IMR-90 (cell line): Measurements from ENCODE around the gene PARD3. TPM values are rescaled to one million over a fixed set of nuclear protein-coding genes. Genes with fewer than 3 reads are reported as not detected.

Experiments used
- ATAC-seq: fragments of 200-7000 bp; cut with Tn5 transposase; 2 replicates; pipeline ENCODE4 v1.9.1; 2020; ENCODE audit warnings: low read depth, mild to moderate bottlenecking, moderate library complexity
- BruUV-seq: library from RNA; stranded (reverse); fragments of 400-500 nt; replicated peaks from 2 replicates; lab custom pipeline; 2021; lab: Mats Ljungman, UMichigan
- CTCF ChIA-PET: fragments of 300-600 bp; formaldehyde crosslinking; extraction: SDS; loops from one replicate; lab custom pipeline; 2021; ENCODE audit warnings: antibody characterized with exemption; lab: Yijun Ruan, JAX
- POLR2A ChIA-PET: fragments of 300-600 bp; sonication (Branson Sonifier 250); formaldehyde crosslinking; loops from one replicate; lab custom pipeline; 2022; ENCODE audit warnings: antibody characterized with exemption; ENCODE audit not compliant: unreplicated experiment; lab: Charles Lee
- DNase-seq: peaks from one replicate; pipeline ENCODE4 v3.0.0; 2013
- H2AFZ ChIP-seq: replicated peaks from 2 replicates; pipeline ENCODE3; 2013; ENCODE audit warnings: low read length, mild to moderate bottlenecking; ENCODE audit not compliant: poor library complexity
- H2AK5ac ChIP-seq: 2 replicates; pipeline ENCODE4 v1.6.1; 2013; ENCODE audit warnings: low read depth, low read length, inconsistent platforms
- H2AK9ac ChIP-seq: replicated peaks from 2 replicates; pipeline ENCODE3; 2013; ENCODE audit warnings: mild to moderate bottlenecking, low read depth, low read length, moderate library complexity; ENCODE audit not compliant: poor library complexity
- H2BK120ac ChIP-seq: 2 replicates; pipeline ENCODE4 v1.6.1; 2013; ENCODE audit warnings: low read depth, low read length, inconsistent platforms
- H2BK15ac ChIP-seq: 3 replicates; pipeline ENCODE4 v1.6.1; 2013; ENCODE audit warnings: low read depth, low read length, inconsistent platforms
- H2BK20ac ChIP-seq: 2 replicates; pipeline ENCODE4 v1.6.1; 2013; ENCODE audit warnings: low read depth, mild to moderate bottlenecking, inconsistent platforms, low read length, moderate library complexity
- H2BK5ac ChIP-seq: 2 replicates; pipeline ENCODE4 v1.6.1; 2013; ENCODE audit warnings: mild to moderate bottlenecking, low read depth, low read length, inconsistent platforms; ENCODE audit not compliant: poor library complexity, severe bottlenecking
- H3K14ac ChIP-seq: replicated peaks from 2 replicates; pipeline ENCODE4 v1.6.1; 2013; ENCODE audit warnings: low read depth, low read length, inconsistent platforms
- H3K18ac ChIP-seq: 2 replicates; pipeline ENCODE4 v1.6.1; 2013; ENCODE audit warnings: low read depth, low read length, control low read depth
- H3K23ac ChIP-seq: 2 replicates; pipeline ENCODE4 v1.6.1; 2013; ENCODE audit warnings: low read depth, low read length, inconsistent platforms
- H3K27ac ChIP-seq: 2 replicates; pipeline ENCODE4 v1.5.1; 2013; ENCODE audit warnings: mild to moderate bottlenecking, control low read depth, low read length; ENCODE audit not compliant: insufficient read depth
- H3K27me3 ChIP-seq: 2 replicates; pipeline ENCODE4 v1.6.1; 2013; ENCODE audit warnings: low read length; ENCODE audit not compliant: control insufficient read depth, insufficient read depth
- H3K36me3 ChIP-seq: 2 replicates; pipeline ENCODE4 v1.6.1; 2013; ENCODE audit warnings: low read length, mixed read lengths; ENCODE audit not compliant: control insufficient read depth, insufficient read depth
- H3K4ac ChIP-seq: 2 replicates; pipeline ENCODE4 v1.6.1; 2013; ENCODE audit warnings: low read depth, low read length, inconsistent platforms
- H3K4me1 ChIP-seq: 2 replicates; pipeline ENCODE4 v1.6.1; 2013; ENCODE audit warnings: low read length, mixed read lengths; ENCODE audit not compliant: control insufficient read depth, insufficient read depth
- H3K4me2 ChIP-seq: 2 replicates; pipeline ENCODE4 v1.6.1; 2013; ENCODE audit warnings: low read depth, mild to moderate bottlenecking, control low read depth, low read length, moderate library complexity
- H3K4me3 ChIP-seq: 2 replicates; pipeline ENCODE4 v1.5.1; 2013; ENCODE audit warnings: low read depth, mild to moderate bottlenecking, control low read depth, low read length, moderate library complexity; ENCODE audit not compliant: insufficient read depth
- H3K56ac ChIP-seq: 2 replicates; pipeline ENCODE4 v1.6.1; 2013; ENCODE audit warnings: low read length, inconsistent platforms; ENCODE audit not compliant: insufficient read depth; ENCODE audit errors: extremely low read depth
- H3K79me1 ChIP-seq, 2 experiments: 2 replicates each; pipeline ENCODE4 v1.6.1; 2013; ENCODE audit warnings: low read length in 2 of 2, inconsistent platforms in 1 of 2, low read depth in 1 of 2
- H3K9ac ChIP-seq: 2 replicates; pipeline ENCODE4 v1.6.1; 2013; ENCODE audit warnings: low read depth, low read length, control low read depth
- H3K9me1 ChIP-seq: 2 replicates; pipeline ENCODE4 v1.6.1; 2013; ENCODE audit warnings: low read length, inconsistent platforms; ENCODE audit not compliant: insufficient read depth
- H3K9me3 ChIP-seq: 2 replicates; pipeline ENCODE4 v1.6.1; 2013; ENCODE audit warnings: low read length; ENCODE audit not compliant: control insufficient read depth, insufficient read depth
- H4K20me1 ChIP-seq: 2 replicates; pipeline ENCODE4 v1.6.1; 2013; ENCODE audit warnings: low read length, inconsistent platforms; ENCODE audit not compliant: insufficient read depth
- H4K5ac ChIP-seq: 2 replicates; pipeline ENCODE4 v1.6.1; 2013; ENCODE audit warnings: mild to moderate bottlenecking, low read depth, low read length, control low read depth
- H4K8ac ChIP-seq, 2 experiments: 2 replicates each; pipeline ENCODE4 v1.6.1; 2013; ENCODE audit warnings: low read depth in 2 of 2, low read length in 2 of 2, control low read depth in 1 of 2, inconsistent platforms in 1 of 2
- H4K91ac ChIP-seq: 2 replicates; pipeline ENCODE4 v1.6.1; 2013; ENCODE audit warnings: low read depth, low read length, inconsistent platforms; ENCODE audit not compliant: insufficient read depth
- BHLHE40 ChIP-seq: fragments of 150-350 bp; IDR thresholded peaks from 2 replicates; pipeline ENCODE4 v1.6.1; 2016; ENCODE audit warnings: mild to moderate bottlenecking, low read depth, low read length
- CEBPB ChIP-seq: IDR thresholded peaks from 2 replicates; pipeline ENCODE4 v1.6.1; 2012; ENCODE audit warnings: low read depth, low read length, improper control_type of control experiment
- CHD1 ChIP-seq: IDR thresholded peaks from 2 replicates; pipeline ENCODE4 v1.6.1; 2012; ENCODE audit warnings: low read depth, low read length, improper control_type of control experiment
- CTCF ChIP-seq: conservative IDR thresholded peaks from 2 replicates; pipeline ENCODE4 v1.5.1; 2012; ENCODE audit warnings: mild to moderate bottlenecking, low read depth, low read length, improper control_type of control experiment
- ELK1 ChIP-seq: fragments of 150-350 bp; IDR thresholded peaks from 2 replicates; pipeline ENCODE4 v1.6.1; 2016; ENCODE audit warnings: low read depth, mild to moderate bottlenecking, low read length, moderate library complexity, borderline replicate concordance
- FOS ChIP-seq: fragments of 150-350 bp; IDR thresholded peaks from 2 replicates; pipeline ENCODE4 v1.6.1; 2016; ENCODE audit warnings: low read depth, low read length
- MAFK ChIP-seq: IDR thresholded peaks from 2 replicates; pipeline ENCODE4 v1.6.1; 2012; ENCODE audit warnings: low read depth, low read length, improper control_type of control experiment
- MAZ ChIP-seq: IDR thresholded peaks from 2 replicates; pipeline ENCODE4 v1.6.1; 2012; ENCODE audit warnings: low read depth, mild to moderate bottlenecking, low read length, improper control_type of control experiment, moderate library complexity, borderline replicate concordance
- MXI1 ChIP-seq: IDR thresholded peaks from 2 replicates; pipeline ENCODE4 v1.6.1; 2012; ENCODE audit warnings: low read depth, mild to moderate bottlenecking, low read length, moderate library complexity, borderline replicate concordance
- NFE2L2 ChIP-seq: fragments of 150-350 bp; IDR thresholded peaks from 2 replicates; pipeline ENCODE4 v1.6.1; 2016; ENCODE audit warnings: low read depth, mild to moderate bottlenecking, low read length
- POLR2A ChIP-seq: IDR thresholded peaks from 2 replicates; pipeline ENCODE4 v1.6.1; 2012; ENCODE audit warnings: mild to moderate bottlenecking, low read depth, low read length
- RAD21 ChIP-seq: IDR thresholded peaks from 2 replicates; pipeline ENCODE4 v1.6.1; 2012; ENCODE audit warnings: low read length, improper control_type of control experiment
- RCOR1 ChIP-seq: IDR thresholded peaks from 2 replicates; pipeline ENCODE4 v1.6.1; 2012; ENCODE audit warnings: mild to moderate bottlenecking, low read length, improper control_type of control experiment; ENCODE audit not compliant: insufficient replicate concordance
- RFX5 ChIP-seq: IDR thresholded peaks from 2 replicates; pipeline ENCODE4 v1.8.0; 2012; ENCODE audit warnings: low read depth, mild to moderate bottlenecking, low read length, moderate library complexity
- SMC3 ChIP-seq: fragments of 150-350 bp; IDR thresholded peaks from 2 replicates; pipeline ENCODE4 v1.6.1; 2016; ENCODE audit warnings: low read depth, mild to moderate bottlenecking, antibody characterized with exemption, low read length, moderate library complexity
- USF2 ChIP-seq: fragments of 150-350 bp; IDR thresholded peaks from 2 replicates; pipeline ENCODE4 v1.6.1; 2017; ENCODE audit warnings: mild to moderate bottlenecking, antibody characterized with exemption, low read length, low read depth
- WGBS, 2 experiments: methylation state at CpG; one replicate each; pipeline versions ENCODE4 v1.1.5 to v1.1.7; 2013; ENCODE audit warnings: missing lambda C conversion rate in 2 of 2; ENCODE audit not compliant: insufficient read length in 1 of 2; ENCODE audit errors: extremely low coverage in 2 of 2; 5-methylcytosine and 5-hydroxymethylcytosine counted together
- dilution Hi-C: fragments of 300-500 bp; cut with HindIII; formaldehyde crosslinking; loops from one replicate; pipeline ENCODE4 v1.14.3; 2018; ENCODE audit warnings: low sequenced_read_pairs; ENCODE audit not compliant: unreplicated experiment
- in situ Hi-C: fragments of 300-500 bp; cut with MboI; formaldehyde crosslinking; loops from 3 replicates; pipeline ENCODE4 v1.14.3; 2019; ENCODE audit warnings: low sequenced_read_pairs, inconsistent platforms, mixed read lengths
- intact Hi-C: fragments of 100-400 bp; cut with micrococcal nuclease; formaldehyde crosslinking; loops from 2 replicates; pipeline ENCODE4 v1.10.0; 2022
- polyA plus RNA-seq, 3 experiments: library from polyadenylated mRNA; depleted of rRNA; stranded (reverse); fragments of >200 nt; gene quantifications; 2 replicates each; pipeline ENCODE4 v1.2.3, GENCODE V29; 2012; ENCODE audit warnings: low replicate concordance in 1 of 3
- total RNA-seq: library from RNA; depleted of rRNA; stranded (reverse); fragments of >200 nt; gene quantifications from 2 replicates; pipeline ENCODE4 v1.2.3, GENCODE V29; 2012

Gene PARD3
- total and polyA plus RNA-seq, 2 of the 4 experiments (the other 2 are of a cell fraction), result 14.6 to 37.5 TPM

- in situ Hi-C loops (no loop called here), dilution Hi-C loops (no loop called here), intact Hi-C loops (loop anchor here (10.0 kb wide), 1 partner anchor 226 kb away; no protein-coding TSS in a partner anchor)
- Histone ChIP-seq H4K91ac (no peak overlapping the region), H3K9me1 (peaks cover 7% of the 10 kb centered on the region), H3K4me1 (peaks cover 10% of the 10 kb centered on the region), H3K14ac (no peak overlapping the region), H3K56ac (no peak overlapping the region), H2AK5ac (no peak overlapping the region), H3K4ac (no peak overlapping the region), H3K23ac (no peak overlapping the region), H3K4me3 (no peak overlapping the region), H3K18ac (no peak overlapping the region), H3K27ac (no peak overlapping the region), H3K4me2 (no peak overlapping the region), H2BK15ac (no peak overlapping the region), H3K36me3 (no peaks in the 10 kb centered on the region), H2AK9ac (no peak overlapping the region), H4K5ac (no peak overlapping the region), H2BK120ac (no peak overlapping the region), H3K9ac (no peak overlapping the region), H4K8ac (no peak overlapping the region), H3K9me3 (no peaks in the 10 kb centered on the region), H2BK20ac (no peak overlapping the region), H3K79me1 (peaks cover 15 to 57% of the 10 kb centered on the region in 2 experiments; a peak in 3 of 4 replicates), H3K27me3 (no peaks in the 10 kb centered on the region), H2AFZ (no peak overlapping the region), H4K20me1 (peaks cover 26% of the 10 kb centered on the region), H2BK5ac (no peak overlapping the region)
- DNase-seq (no peak), ATAC-seq (no peak)
- TF ChIP-seq MXI1, result no peak
- no peak for TF ChIP-seq NFE2L2
- TF ChIP-seq POLR2A, result no peak
- no peak for TF ChIP-seq ELK1
- TF ChIP-seq MAZ, result no peak
- TF ChIP-seq RCOR1, result no peak
- TF ChIP-seq CHD1, result no peak
- TF ChIP-seq SMC3, result no peak
- no peak for TF ChIP-seq CEBPB
- TF ChIP-seq BHLHE40, result no peak
- TF ChIP-seq USF2, result no peak
- no peak for TF ChIP-seq RAD21
- no peak for TF ChIP-seq RFX5
- TF ChIP-seq CTCF, result no peak
- no peak for TF ChIP-seq MAFK
- TF ChIP-seq FOS, result no peak
- CTCF ChIA-PET, result no interaction called here
- BruUV-seq, result no TSS peak
- POLR2A ChIA-PET, result no interaction called here
- WGBS, 2 experiments, result no CpG with 5 or more reads among the region's 1 CpG
These were observed 86.7 kb downstream of the PARD3 start for GRCh38 chr10:34728361-34728760.
